Psoas muscle (tissue), 8 donors: ENCODE results near the gene KIAA0753. TPM values are rescaled to one million over a fixed set of nuclear protein-coding genes. Genes with fewer than 3 reads are reported as not detected.

Experiments
- ATAC-seq, 4 donors: fragments of 200-7000 bp; cut with Tn5 transposase; one replicate each; pipeline ENCODE4 v1.9.1; 2020; ENCODE audit warnings: moderate library complexity in 3 of 4, mild to moderate bottlenecking in 2 of 4
- DNase-seq, 2 donors: peaks; one replicate each; pipeline ENCODE4 v3.0.0-alpha.2; 2020
- H3K27ac ChIP-seq: fragments of 200-600 bp; one replicate; pipeline ENCODE4 v1.8.0; 2022
- H3K27me3 ChIP-seq, 3 donors: fragments of 200-600 bp in 1 of 3; one replicate each; pipeline versions ENCODE4 v1.6.1 to v1.8.0; 2013 to 2022; ENCODE audit warnings: low read length in 2 of 3, mild to moderate bottlenecking in 2 of 3, moderate library complexity in 1 of 3; ENCODE audit not compliant: insufficient read depth in 3 of 3
- H3K36me3 ChIP-seq, 2 donors: fragments of 200-600 bp in 1 of 2; one replicate each; pipeline versions ENCODE4 v1.6.1 to v1.8.0; 2013 to 2022; ENCODE audit warnings: low read depth in 1 of 2, mild to moderate bottlenecking in 1 of 2, moderate library complexity in 1 of 2; ENCODE audit not compliant: insufficient read depth in 1 of 2
- H3K4me1 ChIP-seq: fragments of 200-600 bp; one replicate; pipeline ENCODE4 v1.8.0; 2022
- H3K4me3 ChIP-seq: fragments of 200-600 bp; one replicate; pipeline ENCODE4 v1.8.0; 2022; ENCODE audit warnings: mild to moderate bottlenecking
- H3K9me3 ChIP-seq: fragments of 200-600 bp; one replicate; pipeline ENCODE4 v1.8.0; 2022
- CTCF ChIP-seq: fragments of 200-600 bp; IDR thresholded peaks from one replicate; pipeline ENCODE4 v1.8.0; 2022; ENCODE audit warnings: antibody characterized with exemption
- WGBS, 3 donors: extraction: QIAGEN DNeasy Blood & Tissue Kit; methylation state at CpG; one replicate each; pipeline versions ENCODE4 v1.1.6 to v1.1.7; 2013; 5-methylcytosine and 5-hydroxymethylcytosine counted together
- intact Hi-C, 2 donors: fragments of 100-400 bp; cut with DNase I; formaldehyde crosslinking; loops; one replicate each; pipeline versions ENCODE4 v1.11.0 to v1.14.2; 2022
- polyA plus RNA-seq, 3 donors: library from polyadenylated mRNA; stranded (reverse); fragments of 200-250 nt; gene quantifications; one replicate each; pipeline ENCODE4 v1.2.3, GENCODE V29; 2013
- total RNA-seq, 4 donors: library from RNA; stranded (reverse); fragmentation: NEBNext Ultra II Directional in 2 of 4; extraction: Animal tissue kit (Norgen Biotek cat#: 25700) in 2 of 4; gene quantifications; one replicate each; pipeline versions ENCODE4 v1.2.1 to v1.2.4, GENCODE V29; 2021 to 2023
- donor health status: healthy with polysubstance abuse.
- donor health status: DM: no; HTN: no; CAD: no; lungs with moderate emphysema.
- donor health status: Bipolar disorder and iron deficiency.
- donor health status: healthy.
- donor health status: DM: yes; HTN: yes; CAD: no.
- donor health status: DM: no; HTN: no; CAD: no.
- donor health status: DM: no; HTN: no; CAD: no.
- donor health status: DM: yes; HTN: yes; CAD: no.

The KIAA0753 gene
- total and polyA plus RNA-seq, 7 donors: 2.4 to 4.7 (median 3.0) TPM

GRCh38 chr17:6681671-6682070, 41.2 kb upstream of the KIAA0753 start:
- Histone ChIP-seq H3K4me3 (no peak overlapping the region), H3K27ac (no peak overlapping the region), H3K4me1 (no peaks in the 10 kb centered on the region), H3K9me3 (no peaks in the 10 kb centered on the region), H3K27me3 (peaks cover 0 to 45% (median 6%) of the 10 kb centered on the region in 3 donors), H3K36me3 (no peaks in the 10 kb centered on the region)
- DNase-seq (no peak), ATAC-seq (no peak)
- TF ChIP-seq CTCF: no peak
- 75 to 82% (median 77%) methylated on average over 5 of the region's 5 CpGs for WGBS, 3 donors
- intact Hi-C loops: no loop called here

- DNase-seq: no peak
- no peaks in the 10 kb centered on the region for H3K4me1 ChIP-seq
- 65 to 72% (median 69%) methylated on average over 4 of the region's 4 CpGs for WGBS, 3 donors
- peaks cover 0 to 45% (median 6%) of the 10 kb centered on the region in 3 donors for H3K27me3 ChIP-seq
- no peaks in the 10 kb centered on the region for H3K9me3 ChIP-seq
- no peaks in the 10 kb centered on the region for H3K36me3 ChIP-seq
- intact Hi-C loops: no loop called here
- no peak for ATAC-seq
- TF ChIP-seq CTCF: no peak
- H3K4me3 ChIP-seq: no peak overlapping the region
- no peak overlapping the region for H3K27ac ChIP-seq
Observed at GRCh38 chr17:6681176-6681575, 40.7 kb upstream of the KIAA0753 start.

- Histone ChIP-seq H3K27ac (no peak overlapping the region), H3K4me3 (no peak overlapping the region), H3K9me3 (no peaks in the 10 kb centered on the region), H3K36me3 (no peaks in the 10 kb centered on the region), H3K27me3 (peaks cover 0 to 45% (median 6%) of the 10 kb centered on the region in 3 donors), H3K4me1 (no peaks in the 10 kb centered on the region)
- ATAC-seq (no peak), DNase-seq (no peak)
- TF ChIP-seq CTCF: no peak
- intact Hi-C loops: no loop called here
- 76 to 81% (median 76%) methylated on average over 6 of the region's 6 CpGs for WGBS, 3 donors
Observed at GRCh38 chr17:6679241-6679640, 38.7 kb upstream of the KIAA0753 start.

- no peaks in the 10 kb centered on the region for H3K9me3 ChIP-seq
- no peaks in the 10 kb centered on the region for H3K4me1 ChIP-seq
- no peak overlapping the region for H3K4me3 ChIP-seq
- no peak for ATAC-seq
- no peak for TF ChIP-seq CTCF
- no peaks in the 10 kb centered on the region for H3K36me3 ChIP-seq
- intact Hi-C loops: no loop called here
- DNase-seq: no peak
- WGBS, 3 donors: 64 to 78% (median 71%) methylated on average over 7 of the region's 7 CpGs
- peaks cover 0 to 45% (median 6%) of the 10 kb centered on the region in 3 donors for H3K27me3 ChIP-seq
- no peak overlapping the region for H3K27ac ChIP-seq
Observed at GRCh38 chr17:6677946-6678345, 37.4 kb upstream of the KIAA0753 start.

GRCh38 chr17:6677158-6677831, 36.8 kb upstream of the KIAA0753 start:
- Histone ChIP-seq H3K4me1 (no peaks in the 10 kb centered on the region), H3K9me3 (no peaks in the 10 kb centered on the region), H3K27me3 (peaks cover 0 to 42% (median 6%) of the 10 kb centered on the region in 3 donors), H3K4me3 (no peak overlapping the region), H3K36me3 (no peaks in the 10 kb centered on the region), H3K27ac (no peak overlapping the region)
- no peak for DNase-seq
- intact Hi-C loops: no loop called here
- no peak for ATAC-seq
- TF ChIP-seq CTCF: no peak
- WGBS, 3 donors: 32 to 44% (median 42%) methylated on average over 15 to 16 of the region's 16 CpGs
